T-cell (primary cell): ENCODE measurements around the gene ZFP14. TPM values are rescaled to one million over a fixed set of nuclear protein-coding genes. Genes with fewer than 3 reads are reported as not detected.
"Not testable (repeated sequence)": the region's sequence is repeated elsewhere in the genome, so short reads cannot be mapped to it uniquely, and the experiment has no call there.

Experiments used
- ATAC-seq, 4 experiments: fragments of 200-7000 bp in 3 of 4; fragments of 150-1000 bp in 1 of 4; cut with Tn5 transposase; replicated peaks in 1 of 4; 1 replicate in 3 of 4; 2 replicates in 1 of 4; pipeline ENCODE4 v1.10.0; 2021; ENCODE audit warnings: moderate library complexity in 3 of 4, mild to moderate bottlenecking in 2 of 4, moderate number of reproducible peaks in 1 of 4
- CTCF ChIA-PET, 2 donors: fragments of 300-600 bp; sonication (Branson Sonifier 250); formaldehyde crosslinking; loops; one replicate each; lab custom pipeline; 2022; ENCODE audit warnings: antibody characterized with exemption in 2 of 2; lab: Charles Lee
- POLR2A ChIA-PET, 2 donors: fragments of 300-600 bp; sonication (Branson Sonifier 250); formaldehyde crosslinking; loops; one replicate each; lab custom pipeline; 2022; ENCODE audit warnings: antibody characterized with exemption in 2 of 2; lab: Charles Lee
- DNase-seq, 35 experiments: peaks; one replicate each; pipeline versions ENCODE4 v3.0.0 to v3.0.0-alpha.2; 2013 to 2023
- H3K27ac ChIP-seq: one replicate; pipeline ENCODE4 v1.5.1; 2013; ENCODE audit warnings: low read length
- H3K27me3 ChIP-seq, 2 experiments: replicated peaks in 1 of 2; 1 replicate in 1 of 2; 2 replicates in 1 of 2; pipeline versions ENCODE4 v1.6.1 to v1.7.0; 2013; ENCODE audit warnings: low read length in 1 of 2, mixed read lengths in 1 of 2; ENCODE audit not compliant: control insufficient read depth in 2 of 2, insufficient read depth in 2 of 2; ENCODE audit errors: extremely low read depth in 1 of 2
- H3K36me3 ChIP-seq, 2 donors: 1 replicate in 1 of 2; 2 replicates in 1 of 2; pipeline versions ENCODE4 v1.6.1 to v1.7.0; 2013; ENCODE audit warnings: low read length in 1 of 2; ENCODE audit not compliant: control insufficient read depth in 2 of 2, insufficient read depth in 1 of 2; ENCODE audit errors: extremely low read depth in 1 of 2
- H3K4me1 ChIP-seq, 2 experiments: 1 replicate in 1 of 2; 2 replicates in 1 of 2; pipeline versions ENCODE4 v1.6.1 to v1.7.0; 2013; ENCODE audit warnings: low read length in 2 of 2, mixed read lengths in 1 of 2; ENCODE audit not compliant: insufficient read depth in 2 of 2, control insufficient read depth in 1 of 2; ENCODE audit errors: extremely low read depth in 1 of 2
- H3K4me3 ChIP-seq, 2 donors: 1 replicate in 1 of 2; 2 replicates in 1 of 2; pipeline versions ENCODE4 v1.5.1 to v1.7.0; 2013; ENCODE audit warnings: mild to moderate bottlenecking in 2 of 2, low read length in 1 of 2, moderate library complexity in 1 of 2; ENCODE audit not compliant: control insufficient read depth in 1 of 2; ENCODE audit errors: extremely low read depth in 1 of 2
- H3K9me3 ChIP-seq: 2 replicates; pipeline ENCODE4 v1.7.0; 2013
- H3K27ac Mint-ChIP-seq, 2 donors: one replicate each; pipeline ENCODE4 v1.8.0; 2020 to 2021; ENCODE audit warnings: mild to moderate bottlenecking in 2 of 2, mixed read lengths in 2 of 2
- H3K27me3 Mint-ChIP-seq, 2 donors: one replicate each; pipeline ENCODE4 v1.8.0; 2021 to 2022; ENCODE audit warnings: mixed read lengths in 2 of 2
- H3K36me3 Mint-ChIP-seq: one replicate; pipeline ENCODE4 v1.8.0; 2021; ENCODE audit warnings: mixed read lengths
- H3K4me1 Mint-ChIP-seq, 3 donors: one replicate each; pipeline ENCODE4 v1.8.0; 2020 to 2022; ENCODE audit warnings: mixed read lengths in 3 of 3, mild to moderate bottlenecking in 1 of 3
- H3K4me3 Mint-ChIP-seq, 3 donors: one replicate each; pipeline ENCODE4 v1.8.0; 2020 to 2022; ENCODE audit warnings: mild to moderate bottlenecking in 3 of 3, mixed read lengths in 3 of 3, moderate library complexity in 3 of 3
- H3K9me3 Mint-ChIP-seq, 3 donors: one replicate each; pipeline ENCODE4 v1.8.0; 2020 to 2022; ENCODE audit warnings: mixed read lengths in 3 of 3
- WGBS: methylation state at CpG from one replicate; pipeline ENCODE4 v1.1.5; 2013; ENCODE audit warnings: missing lambda C conversion rate; ENCODE audit not compliant: insufficient coverage; 5-methylcytosine and 5-hydroxymethylcytosine counted together
- total RNA-seq, 35 experiments: library from RNA in 6 of 35; stranded (reverse) in 6 of 35; fragments of 120-200 nt in 1 of 35; gene quantifications; one replicate each; pipeline versions ENCODE4 v1.2.1 to v1.2.4 and lab custom pipeline; 2013 to 2026

The ZFP14 gene
- total RNA-seq, 5 donors from 2014 or later (not counting 1 experiment from before 2014, with no cell fraction given): 5.7 to 13.9 (median 11.6) TPM

GRCh38 chr19:36314053-36314452 is 64.9 kb downstream of the ZFP14 start:
- CTCF ChIA-PET, H3K4me1 Mint-ChIP-seq, H3K9me3 Mint-ChIP-seq, H3K4me3 ChIP-seq, H3K4me1 ChIP-seq, DNase-seq, ATAC-seq, H3K36me3 ChIP-seq, H3K27me3 ChIP-seq, H3K27ac Mint-ChIP-seq, H3K4me3 Mint-ChIP-seq, H3K36me3 Mint-ChIP-seq, H3K27ac ChIP-seq, H3K9me3 ChIP-seq, H3K27me3 Mint-ChIP-seq, POLR2A ChIA-PET: not testable (repeated sequence)
- whole genome bisulfite sequencing: no CpG with 5 or more reads among the region's 5 CpGs

DNA sequence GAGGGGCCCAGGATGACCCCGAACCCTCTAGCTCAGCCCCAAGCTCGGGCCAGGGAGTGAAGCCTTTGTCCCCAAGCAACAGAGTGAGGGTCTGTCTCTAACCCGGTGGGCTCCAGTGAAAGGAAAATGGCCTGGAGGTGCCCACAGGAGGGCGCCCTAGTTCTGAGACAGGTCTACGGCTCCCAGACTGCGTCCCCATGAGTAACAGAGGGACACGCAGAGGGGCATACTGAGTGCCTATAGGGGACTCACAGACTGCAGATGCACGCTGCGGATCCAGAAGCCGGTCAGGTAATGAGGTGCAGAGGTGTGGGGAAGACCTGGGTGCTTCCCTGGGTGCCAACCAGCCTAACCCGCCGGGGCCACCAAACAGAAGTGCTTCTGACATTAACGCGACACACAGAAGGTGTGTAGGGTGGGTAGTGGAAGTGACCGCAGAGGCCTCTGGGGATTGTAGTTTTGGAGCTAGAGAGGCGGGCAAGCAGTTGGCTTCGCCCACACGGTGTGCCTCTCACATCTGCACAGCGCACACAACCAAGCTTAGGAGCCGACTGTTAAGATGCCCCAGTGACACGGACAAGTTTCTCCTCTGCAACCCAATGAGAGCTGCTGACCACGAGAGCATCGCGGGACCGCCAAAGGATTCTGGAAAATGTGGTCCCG is 67.8 kb downstream of the ZFP14 start:
- H3K27me3 Mint-ChIP-seq, H3K36me3 ChIP-seq, DNase-seq, H3K4me3 ChIP-seq, H3K36me3 Mint-ChIP-seq, H3K4me1 Mint-ChIP-seq, H3K9me3 Mint-ChIP-seq, H3K27ac ChIP-seq, H3K9me3 ChIP-seq, CTCF ChIA-PET, POLR2A ChIA-PET, H3K4me1 ChIP-seq, H3K27me3 ChIP-seq, H3K4me3 Mint-ChIP-seq, ATAC-seq, H3K27ac Mint-ChIP-seq: not testable (repeated sequence)
- WGBS: 90% methylated on average over 2 of the region's 26 CpGs

GRCh38 chr19:36310416-36310990 is 68.5 kb downstream of the ZFP14 start:
- ATAC-seq, H3K9me3 Mint-ChIP-seq, POLR2A ChIA-PET, H3K27me3 ChIP-seq, H3K27me3 Mint-ChIP-seq, H3K4me3 Mint-ChIP-seq, H3K4me1 Mint-ChIP-seq, H3K27ac ChIP-seq, H3K4me1 ChIP-seq, H3K36me3 ChIP-seq, H3K27ac Mint-ChIP-seq, H3K9me3 ChIP-seq, H3K36me3 Mint-ChIP-seq, H3K4me3 ChIP-seq, DNase-seq, CTCF ChIA-PET: not testable (repeated sequence)
- no CpG with 5 or more reads among the region's 5 CpGs for WGBS

- WGBS: no CpG with 5 or more reads among the region's 23 CpGs
- H3K4me3 ChIP-seq, CTCF ChIA-PET, H3K27ac Mint-ChIP-seq, H3K9me3 Mint-ChIP-seq, H3K4me1 Mint-ChIP-seq, POLR2A ChIA-PET, H3K36me3 ChIP-seq, H3K27ac ChIP-seq, H3K4me1 ChIP-seq, DNase-seq, ATAC-seq, H3K9me3 ChIP-seq, H3K36me3 Mint-ChIP-seq, H3K27me3 Mint-ChIP-seq, H3K27me3 ChIP-seq: not testable (repeated sequence)
- peak overlapping the region in 1 of 3 donors; percentile 34 for H3K4me3 Mint-ChIP-seq
Observed at GRCh38 chr19:36309759-36310158, 69.2 kb downstream of the ZFP14 start.

- CTCF ChIA-PET, ATAC-seq, POLR2A ChIA-PET, H3K27me3 Mint-ChIP-seq, H3K4me1 ChIP-seq, H3K4me1 Mint-ChIP-seq, H3K9me3 ChIP-seq, H3K27me3 ChIP-seq, H3K27ac ChIP-seq, H3K4me3 ChIP-seq, H3K27ac Mint-ChIP-seq, H3K36me3 ChIP-seq, H3K9me3 Mint-ChIP-seq, H3K36me3 Mint-ChIP-seq: not testable (repeated sequence)
- peak overlapping the region in 1 of 3 donors; percentile 34 for H3K4me3 Mint-ChIP-seq
- 93% methylated on average over 19 of the region's 39 CpGs for WGBS
- peak in 4 of 35 experiments; percentile 2 to 23 (median 8) for DNase-seq
Observed at GRCh38 chr19:36309309-36309708, 69.7 kb downstream of the ZFP14 start.

GRCh38 chr19:36292317-36292716 is 86.7 kb downstream of the ZFP14 start:
- ATAC-seq, H3K4me3 ChIP-seq, H3K9me3 ChIP-seq, POLR2A ChIA-PET, H3K4me1 ChIP-seq, DNase-seq, H3K4me1 Mint-ChIP-seq, H3K27me3 ChIP-seq, H3K36me3 ChIP-seq, H3K27me3 Mint-ChIP-seq, H3K9me3 Mint-ChIP-seq, H3K36me3 Mint-ChIP-seq, H3K4me3 Mint-ChIP-seq, H3K27ac ChIP-seq, CTCF ChIA-PET, H3K27ac Mint-ChIP-seq: not testable (repeated sequence)
- no CpG with 5 or more reads among the region's 30 CpGs for WGBS
